ACC112 (cell line): ENCODE data around the gene PLPP3.
"Not testable (repeated sequence)": the region's sequence is repeated elsewhere in the genome, so short reads cannot be mapped to it uniquely, and the experiment has no call there.

Experiments
- H2AFZ ChIP-seq: fragments of 200-600 bp; sonication (generic); one replicate; pipeline ENCODE4 v1.6.0; 2017; ENCODE audit warnings: antibody characterized with exemption, low read length; ENCODE audit not compliant: unreplicated experiment
- H3K27ac ChIP-seq: fragments of 200-600 bp; sonication (generic); 2 replicates; pipeline ENCODE4 v1.5.1; 2014; ENCODE audit warnings: low read depth, mild to moderate bottlenecking, antibody characterized with exemption, low read length, moderate library complexity
- H3K27me3 ChIP-seq: fragments of 200-600 bp; sonication (generic); 2 replicates; pipeline ENCODE4 v1.6.1; 2014; ENCODE audit warnings: mild to moderate bottlenecking, antibody characterized with exemption, low read length, moderate library complexity, mixed read lengths; ENCODE audit not compliant: insufficient read depth
- H3K36me3 ChIP-seq: fragments of 200-600 bp; sonication (generic); 2 replicates; pipeline ENCODE4 v1.6.1; 2016; ENCODE audit warnings: mild to moderate bottlenecking, antibody characterized with exemption, low read length, moderate library complexity, mixed read lengths; ENCODE audit not compliant: insufficient read depth
- H3K4me1 ChIP-seq: fragments of 200-600 bp; sonication (generic); one replicate; pipeline ENCODE4 v1.6.1; 2016; ENCODE audit warnings: low read length, mixed read lengths; ENCODE audit not compliant: insufficient read depth, unreplicated experiment, control insufficient read depth
- H3K4me3 ChIP-seq: fragments of 200-600 bp; sonication (generic); 2 replicates; pipeline ENCODE4 v1.5.1; 2014; ENCODE audit warnings: mild to moderate bottlenecking, low read depth, low read length
- H3K79me2 ChIP-seq: fragments of 200-600 bp; sonication (generic); one replicate; pipeline ENCODE4 v1.6.0; 2016; ENCODE audit warnings: low read length; ENCODE audit not compliant: control insufficient read depth, unreplicated experiment, insufficient read depth

PLPP3 gene

GRCh38 chr1:56578963-56579875 is at the start of gene PLPP3:
Gene PLPP3, minus strand, starts transcription at chr1:56579563. Its CDS starts 547 bp downstream, at chr1:56579016.
- peaks cover 7% of the 10 kb centered on the region; the same call in 1 of the 2 replicates for H3K36me3 ChIP-seq
- H2AFZ ChIP-seq, result peak within 1 kb of the TSS; percentile 97
- peaks cover 12% of the 10 kb centered on the region for H3K4me1 ChIP-seq
- no peaks in the 10 kb centered on the region for H3K27me3 ChIP-seq
- peak within 1 kb of the TSS; percentile 55 for H3K27ac ChIP-seq
- H3K79me2 ChIP-seq, result peaks cover 51% of the 10 kb centered on the region
- H3K4me3 ChIP-seq, result peak within 1 kb of the TSS; percentile 96

DNA sequence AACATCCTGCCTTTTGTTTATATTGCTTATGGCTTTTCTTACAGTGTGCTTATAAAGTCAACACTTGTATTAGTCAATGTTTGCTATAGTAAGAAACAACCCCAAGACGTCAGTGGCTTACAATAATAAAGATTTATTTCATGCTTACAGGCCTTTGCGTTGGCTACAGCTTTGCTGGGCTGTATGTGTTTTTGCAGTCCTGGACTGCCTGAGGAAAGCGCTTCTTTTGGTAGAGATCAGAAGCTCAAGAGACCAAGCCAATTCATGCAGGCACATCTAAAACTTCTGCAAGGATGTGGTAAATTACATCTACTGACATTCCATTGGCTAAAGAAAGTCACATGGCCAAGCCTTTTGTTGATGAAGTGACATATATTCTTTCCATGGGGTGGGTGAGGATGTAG is 48.3 kb upstream of the PLPP3 start:
- Histone ChIP-seq H3K27me3 (no peaks in the 10 kb centered on the region), H3K27ac (peak overlapping the region; percentile 63), H3K36me3 (no peaks in the 10 kb centered on the region), H3K79me2 (no peaks in the 10 kb centered on the region), H3K4me3 (no peak overlapping the region), H2AFZ (no peak overlapping the region), H3K4me1 (peaks cover 30% of the 10 kb centered on the region)

GRCh38 chr1:56627019-56627635 is 47.8 kb upstream of the PLPP3 start:
- Histone ChIP-seq H3K4me3 (peak overlapping the region; percentile 14; the same call in 1 of the 2 replicates), H3K27ac (peak overlapping the region; percentile 63), H2AFZ (no peak overlapping the region)

DNA sequence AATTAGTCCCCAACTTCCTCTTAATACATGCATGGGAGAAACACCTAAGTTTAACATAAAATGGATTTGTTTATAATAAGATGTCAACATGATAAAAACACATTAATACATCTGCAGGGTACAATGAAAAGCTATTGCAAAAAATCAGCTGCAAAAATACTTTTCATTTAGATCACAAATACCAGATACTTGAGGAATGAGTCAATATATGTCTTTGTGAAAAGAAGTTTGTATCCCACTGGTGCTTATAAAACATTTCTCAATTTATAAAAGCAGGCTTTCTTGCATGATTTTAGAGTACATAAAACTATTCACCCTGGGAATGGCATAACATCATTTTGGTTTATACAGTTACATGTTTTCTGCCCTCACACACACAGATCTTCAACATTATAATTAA is 47.2 kb upstream of the PLPP3 start:
- Histone ChIP-seq H3K4me1 (peaks cover 30% of the 10 kb centered on the region), H3K27ac (peak overlapping the region; percentile 63), H3K4me3 (peak overlapping the region; percentile 14; the same call in 1 of the 2 replicates), H3K36me3 (no peaks in the 10 kb centered on the region), H3K79me2 (no peaks in the 10 kb centered on the region), H3K27me3 (no peaks in the 10 kb centered on the region), H2AFZ (no peak overlapping the region)

More at GRCh38 chr1:56627019-56627635, 47.8 kb upstream of the PLPP3 start:
- Histone ChIP-seq H3K27me3 (no peaks in the 10 kb centered on the region), H3K4me1 (peaks cover 30% of the 10 kb centered on the region), H3K79me2 (no peaks in the 10 kb centered on the region), H3K36me3 (no peaks in the 10 kb centered on the region)

DNA sequence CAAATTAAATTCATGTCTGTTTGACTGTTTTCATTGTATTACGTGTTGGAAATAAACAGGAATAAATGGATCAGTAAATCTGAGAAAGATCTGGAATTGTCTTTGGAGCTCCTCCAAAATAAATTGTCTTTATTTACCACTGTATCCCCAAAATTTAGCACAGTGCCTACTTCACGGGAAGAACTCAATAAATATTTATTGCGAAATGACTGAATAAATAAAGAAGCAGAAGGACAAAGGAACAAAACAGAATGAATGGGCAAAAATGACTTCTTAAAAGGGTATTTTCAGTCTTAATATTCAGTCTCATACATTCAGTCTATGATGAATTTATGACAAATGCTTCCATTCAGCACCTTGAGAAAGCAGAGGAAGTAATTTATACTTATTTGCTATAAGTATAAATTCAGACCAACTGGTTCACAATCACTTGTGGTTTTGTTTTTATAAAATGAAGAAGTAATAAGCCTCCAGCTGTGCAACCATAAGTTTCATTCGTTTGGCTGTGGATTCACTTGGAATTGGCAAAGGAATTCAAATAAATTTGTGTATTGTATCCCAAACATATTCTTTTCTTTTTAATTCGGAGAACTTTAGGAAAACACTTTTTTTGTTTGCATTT is 46.6 kb upstream of the PLPP3 start:
- H3K27me3 ChIP-seq, result no peaks in the 10 kb centered on the region
- peak overlapping the region; percentile 52 for H2AFZ ChIP-seq
- peak overlapping the region; percentile 38 for H3K27ac ChIP-seq
- peak overlapping the region; percentile 14; the same call in 1 of the 2 replicates for H3K4me3 ChIP-seq
- H3K36me3 ChIP-seq, result no peaks in the 10 kb centered on the region
- no peaks in the 10 kb centered on the region for H3K79me2 ChIP-seq
- peaks cover 30% of the 10 kb centered on the region for H3K4me1 ChIP-seq

- no peaks in the 10 kb centered on the region for H3K27me3 ChIP-seq
- H3K4me1 ChIP-seq, result no peaks in the 10 kb centered on the region
- no peak overlapping the region for H2AFZ ChIP-seq
- H3K79me2 ChIP-seq, result no peaks in the 10 kb centered on the region
- no peak overlapping the region for H3K27ac ChIP-seq
- no peaks in the 10 kb centered on the region for H3K36me3 ChIP-seq
- no peak overlapping the region for H3K4me3 ChIP-seq
These were observed 37.8 kb upstream of the PLPP3 start for GRCh38 chr1:56617141-56617540.

DNA sequence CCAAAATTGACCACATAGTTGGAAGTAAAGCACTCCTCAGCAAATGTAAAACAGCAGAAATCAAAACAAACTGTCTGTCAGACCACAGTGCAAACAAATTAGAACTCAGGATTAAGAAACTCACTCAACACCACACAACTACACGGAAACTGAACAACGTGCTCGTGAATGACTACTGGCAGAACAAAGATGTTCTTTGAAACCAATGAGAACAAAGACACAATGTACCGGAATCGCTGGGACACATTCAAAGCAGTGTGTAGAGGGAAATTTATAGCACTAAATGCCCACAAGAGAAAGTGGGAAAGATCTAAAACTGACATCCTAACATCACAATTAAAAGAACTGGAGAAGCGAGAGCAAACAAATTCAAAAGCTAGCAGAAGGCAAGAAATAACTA is 31.4 kb upstream of the PLPP3 start:
- not testable (repeated sequence) for H3K79me2 ChIP-seq, H2AFZ ChIP-seq, H3K27ac ChIP-seq, H3K4me3 ChIP-seq, H3K4me1 ChIP-seq, H3K36me3 ChIP-seq, H3K27me3 ChIP-seq

- H3K4me1 ChIP-seq, H2AFZ ChIP-seq, H3K27ac ChIP-seq, H3K79me2 ChIP-seq, H3K27me3 ChIP-seq, H3K4me3 ChIP-seq, H3K36me3 ChIP-seq: not testable (repeated sequence)
These were observed 30.7 kb upstream of the PLPP3 start for GRCh38 chr1:56610097-56610496.

- not testable (repeated sequence) for H3K36me3 ChIP-seq, H3K79me2 ChIP-seq, H3K4me1 ChIP-seq, H2AFZ ChIP-seq, H3K4me3 ChIP-seq, H3K27ac ChIP-seq, H3K27me3 ChIP-seq
These were observed 16.2 kb upstream of the PLPP3 start for GRCh38 chr1:56595397-56596191.

DNA sequence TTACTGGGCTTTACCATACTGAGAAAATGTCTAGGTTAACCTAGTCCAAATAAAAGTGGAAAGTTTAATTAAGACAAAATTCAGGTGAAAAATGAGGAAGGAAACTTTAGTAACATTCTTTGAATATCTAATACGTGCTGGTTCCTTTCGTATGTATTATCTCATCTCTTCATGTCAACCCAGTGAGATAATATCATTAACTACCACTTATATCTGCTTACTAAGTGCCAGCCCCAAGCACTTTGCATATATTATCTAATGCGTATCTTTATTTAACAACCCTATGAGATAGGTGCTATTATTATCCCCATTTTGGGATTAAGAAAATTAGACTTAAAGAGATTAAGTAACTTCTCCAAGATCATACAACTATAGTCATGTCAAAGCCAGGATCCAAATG is 12.5 kb upstream of the PLPP3 start:
- Histone ChIP-seq H3K27ac (no peak overlapping the region), H3K4me1 (no peaks in the 10 kb centered on the region), H3K79me2 (no peaks in the 10 kb centered on the region), H3K27me3 (no peaks in the 10 kb centered on the region), H3K4me3 (no peak overlapping the region), H2AFZ (no peak overlapping the region), H3K36me3 (no peaks in the 10 kb centered on the region)
